LNCAP (cell line): ENCODE data around the gene TDRD7.
A peak's percentile ranks its signal among the peaks of the same experiment; 100 is the strongest.

ENCODE experiments used
- CTCF ChIP-seq: fragments of 450-650 bp; IDR thresholded peaks from 2 replicates; pipeline ENCODE4 v1.5.1; 2017; ENCODE audit warnings: mild to moderate bottlenecking

The TDRD7 gene

GRCh38 chr9:97384406-97385262 is 27.3 kb upstream of the TDRD7 start:
- TF ChIP-seq CTCF: no peak

- TF ChIP-seq CTCF: no peak
Measured at GRCh38 chr9:97385626-97386264, 26.2 kb upstream of the TDRD7 start.

- no peak for TF ChIP-seq CTCF
Measured at GRCh38 chr9:97386265-97386633, 25.6 kb upstream of the TDRD7 start.

GRCh38 chr9:97386733-97387503 is 25.0 kb upstream of the TDRD7 start:
- TF ChIP-seq CTCF: peak; percentile 99

- no peak for TF ChIP-seq CTCF
Measured at GRCh38 chr9:97387504-97387886, 24.4 kb upstream of the TDRD7 start.

GRCh38 chr9:97387936-97388684 is 23.8 kb upstream of the TDRD7 start:
- no peak for TF ChIP-seq CTCF

GRCh38 chr9:97388721-97389238 is 23.1 kb upstream of the TDRD7 start:
- no peak for TF ChIP-seq CTCF
